NCI-H345 treated with DMSO at 0.1 percent for 48 hours (cell line): ENCODE results near the gene PDGFB.

Source experiments
- DNase-seq: peaks from one replicate; lab custom pipeline; 2025; ENCODE audit not compliant: unreplicated experiment; lab: John Stamatoyannopoulos, UW

Gene PDGFB

DNA sequence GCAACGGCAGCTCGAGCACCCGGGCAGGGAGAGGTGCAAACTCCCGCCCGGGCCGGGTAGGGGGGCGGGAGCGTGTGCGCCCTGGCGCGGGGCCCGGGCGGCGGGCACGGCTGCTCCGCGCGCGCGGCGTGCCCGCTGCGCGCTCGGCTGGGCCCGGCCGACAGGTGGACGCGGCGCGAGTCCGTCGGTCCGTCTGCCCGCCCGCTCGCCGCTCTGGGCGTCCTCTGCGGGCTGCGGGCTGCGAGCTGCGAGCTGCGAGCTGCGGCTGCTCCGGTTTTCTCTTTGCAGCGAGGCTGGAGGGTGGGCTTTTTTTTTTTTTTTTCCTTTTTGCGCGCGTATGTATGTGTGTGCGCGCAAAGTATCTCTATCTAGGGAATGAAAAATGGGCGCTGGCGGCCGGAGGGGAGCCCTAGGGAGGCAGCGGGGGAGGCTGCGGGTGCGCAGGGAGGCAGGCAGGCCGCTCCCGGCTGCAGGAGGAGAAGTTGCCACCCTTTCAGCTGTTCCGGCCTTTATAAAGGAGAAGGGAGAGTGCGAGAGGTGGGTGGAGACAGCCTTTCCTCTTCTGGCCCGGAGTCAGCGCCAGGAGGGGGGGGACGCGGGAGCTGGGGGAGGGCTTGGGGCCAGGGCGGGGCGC is at the start of gene PDGFB:
Gene PDGFB, minus strand, starts transcription at position 487 of the 634 bp plus-strand sequence. CDS start 1,019 bp downstream, outside the sequence.
- no peak for DNase-seq

DNA sequence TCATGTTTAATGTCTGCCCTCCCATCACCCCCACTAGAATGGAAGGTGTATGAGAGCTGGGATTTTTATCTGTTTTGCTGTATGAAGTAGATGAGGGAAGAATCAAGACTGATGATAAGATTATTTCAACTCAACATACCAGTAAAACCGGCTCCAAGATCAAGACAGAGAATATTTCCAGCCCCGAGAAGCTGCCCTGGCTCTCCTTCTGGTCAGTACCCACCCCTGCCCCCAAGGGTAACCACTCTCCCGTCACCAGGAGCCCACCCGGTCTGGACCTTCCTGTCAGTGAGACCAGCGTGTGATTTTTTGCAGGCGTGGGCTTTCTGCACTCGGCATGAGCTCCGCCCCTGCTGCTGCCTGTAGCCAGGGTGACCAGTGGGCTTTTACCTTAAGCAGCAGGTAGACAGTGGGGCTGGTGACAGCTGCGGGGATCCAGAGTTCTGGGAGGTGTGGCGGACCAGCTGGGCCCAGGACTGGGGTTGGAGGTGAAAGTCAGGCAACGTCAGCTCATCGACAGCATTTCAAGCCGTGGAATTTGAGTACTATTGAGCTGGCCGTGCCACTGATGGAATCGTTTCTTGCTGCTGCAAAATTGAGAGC is 49.1 kb upstream of the PDGFB start:
- DNase-seq: no peak

DNA sequence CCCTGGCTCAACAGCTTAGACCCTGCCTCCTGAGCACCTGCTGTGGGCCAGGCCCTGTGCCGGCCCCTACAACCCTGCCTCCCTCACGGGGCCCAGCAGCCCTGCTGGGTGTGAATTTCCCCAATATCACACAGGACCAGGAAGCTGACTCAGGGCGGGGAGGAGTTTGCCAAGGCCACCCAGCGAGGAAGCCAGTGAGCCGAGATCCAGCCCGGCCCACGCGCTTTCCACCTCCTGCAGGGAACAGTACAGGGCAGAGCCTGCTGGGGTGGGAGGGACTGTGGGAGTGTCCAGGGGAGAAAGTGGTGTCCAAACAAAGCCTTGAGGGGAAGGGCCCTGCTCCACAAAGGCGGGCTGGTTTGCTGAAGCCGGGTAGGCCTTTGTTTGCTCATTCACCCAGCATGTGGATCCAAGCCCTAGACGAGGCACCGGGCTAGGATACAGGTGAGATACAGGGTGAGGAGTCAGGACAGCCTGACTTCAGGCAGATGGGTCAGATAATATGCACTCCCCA is 47.8 kb upstream of the PDGFB start:
- no peak for DNase-seq

DNA sequence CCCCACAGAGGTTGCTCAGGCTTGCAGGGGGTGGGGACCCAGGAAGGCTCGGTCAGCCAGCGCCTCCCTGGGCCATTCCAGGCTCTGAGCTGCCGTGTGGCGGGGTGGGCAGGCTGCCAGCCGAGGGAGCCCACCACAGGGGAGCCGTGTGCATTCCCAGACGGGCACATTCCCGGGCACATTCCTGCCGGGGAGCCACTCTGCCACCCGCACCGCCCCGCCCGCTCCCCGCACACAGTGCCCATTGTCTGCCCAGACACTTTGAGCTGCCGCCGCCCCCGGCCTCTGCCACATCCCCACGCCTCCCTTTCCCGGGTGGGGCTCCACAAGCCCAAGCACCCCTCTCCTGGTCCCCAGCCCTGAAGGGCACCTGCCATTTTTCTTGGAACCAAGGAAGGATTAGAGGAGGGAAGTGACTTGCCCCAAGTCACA is 47.3 kb upstream of the PDGFB start:
- DNase-seq: no peak

DNA sequence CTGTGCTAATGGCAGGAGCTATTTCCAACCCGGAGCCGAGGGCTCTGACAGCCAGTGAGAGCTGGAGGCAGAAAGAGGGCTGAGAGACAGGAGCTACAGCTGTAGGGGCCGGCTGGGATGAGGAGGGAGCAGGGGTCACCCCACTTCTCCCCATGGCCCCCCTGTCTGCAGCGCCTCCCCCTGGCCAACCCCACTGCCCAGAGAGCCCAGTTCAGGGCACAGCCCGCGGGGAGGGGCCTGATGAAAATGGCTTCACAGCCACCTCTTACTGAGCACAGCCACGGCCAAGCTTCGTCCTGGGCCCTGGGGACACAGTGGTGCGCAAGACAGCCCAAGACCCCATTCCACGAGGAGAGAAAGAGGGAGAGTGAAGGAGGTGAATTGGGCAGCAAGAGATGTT is 46.7 kb upstream of the PDGFB start:
- no peak for DNase-seq

DNA sequence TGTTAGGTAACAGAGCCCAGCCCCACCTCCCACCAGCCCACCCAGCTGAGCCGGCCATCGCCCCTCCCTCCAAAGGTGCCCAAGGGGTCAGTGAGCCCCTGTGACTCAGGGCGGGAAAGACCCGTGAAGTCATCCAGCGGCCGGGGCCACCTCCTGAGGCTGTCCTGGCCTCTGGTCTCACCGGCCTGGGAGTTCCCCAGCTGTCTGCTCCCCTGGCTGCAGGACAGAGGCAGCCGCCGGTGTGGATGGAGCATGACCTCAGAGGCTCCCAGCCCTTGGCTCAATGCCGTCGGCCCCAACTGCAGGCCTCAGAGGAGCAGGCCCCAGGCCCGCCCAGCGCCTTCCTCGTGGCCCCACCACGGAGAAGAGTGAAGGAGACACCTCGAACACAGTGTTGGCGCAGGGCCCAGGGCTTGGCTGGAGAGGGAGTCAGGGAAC is 46.0 kb upstream of the PDGFB start:
- no peak for DNase-seq

DNA sequence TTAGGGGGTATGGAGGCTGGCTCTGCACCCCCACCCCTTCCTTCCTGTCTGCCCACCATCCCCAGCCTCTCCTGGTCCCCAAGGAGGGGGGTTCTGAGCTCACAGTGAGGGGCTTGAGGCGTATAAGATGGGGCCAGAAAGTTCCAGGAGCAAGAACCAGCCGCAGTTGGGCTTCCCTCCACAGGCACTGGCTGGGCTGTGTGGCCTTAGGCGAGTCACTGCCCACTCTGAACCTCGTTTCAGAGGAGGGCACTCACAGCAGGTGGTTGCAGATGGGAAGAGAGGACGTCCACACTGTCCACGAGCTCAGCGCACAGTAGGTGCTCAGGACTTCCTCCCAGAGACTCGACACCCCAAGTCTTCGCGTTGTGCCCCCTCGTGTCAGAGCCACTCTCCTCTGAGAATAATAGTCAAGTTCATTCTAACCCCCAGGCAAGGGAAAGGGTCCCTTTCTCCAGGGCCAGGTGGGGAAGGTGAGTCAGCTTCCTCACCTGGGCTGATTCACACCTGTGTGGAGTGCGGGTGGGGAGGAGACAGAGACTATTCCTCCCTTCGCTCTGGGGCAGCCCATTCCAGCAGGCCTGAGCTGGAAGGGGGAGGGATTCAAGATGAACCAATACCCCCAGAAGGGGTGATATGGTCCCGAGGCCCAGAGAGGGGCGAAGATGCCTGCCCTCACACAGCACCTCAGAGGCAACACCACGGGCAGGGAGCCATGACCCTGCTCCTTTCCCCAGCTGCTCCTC is 45.4 kb upstream of the PDGFB start:
- DNase-seq: no peak

DNA sequence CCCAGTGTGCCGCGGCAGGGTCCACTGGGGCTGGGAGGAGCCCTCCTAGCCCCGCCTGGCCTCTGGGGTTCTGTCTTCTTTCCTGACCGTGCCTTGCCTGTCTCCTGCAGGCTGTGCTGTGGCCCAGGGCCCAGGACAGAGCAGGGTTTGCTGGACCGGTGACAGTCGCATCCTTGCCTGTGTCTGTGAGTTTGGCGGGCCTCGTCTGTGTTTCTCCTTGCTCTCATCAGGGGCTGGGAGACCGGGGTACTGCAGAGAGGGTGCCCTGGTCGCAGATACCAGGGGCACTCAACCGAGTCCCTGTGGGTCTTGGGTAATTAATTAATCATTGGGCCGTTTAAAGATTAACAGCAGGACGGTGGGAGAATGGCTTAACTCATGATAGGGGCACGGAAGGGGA is 44.8 kb upstream of the PDGFB start:
- DNase-seq: no peak

DNA sequence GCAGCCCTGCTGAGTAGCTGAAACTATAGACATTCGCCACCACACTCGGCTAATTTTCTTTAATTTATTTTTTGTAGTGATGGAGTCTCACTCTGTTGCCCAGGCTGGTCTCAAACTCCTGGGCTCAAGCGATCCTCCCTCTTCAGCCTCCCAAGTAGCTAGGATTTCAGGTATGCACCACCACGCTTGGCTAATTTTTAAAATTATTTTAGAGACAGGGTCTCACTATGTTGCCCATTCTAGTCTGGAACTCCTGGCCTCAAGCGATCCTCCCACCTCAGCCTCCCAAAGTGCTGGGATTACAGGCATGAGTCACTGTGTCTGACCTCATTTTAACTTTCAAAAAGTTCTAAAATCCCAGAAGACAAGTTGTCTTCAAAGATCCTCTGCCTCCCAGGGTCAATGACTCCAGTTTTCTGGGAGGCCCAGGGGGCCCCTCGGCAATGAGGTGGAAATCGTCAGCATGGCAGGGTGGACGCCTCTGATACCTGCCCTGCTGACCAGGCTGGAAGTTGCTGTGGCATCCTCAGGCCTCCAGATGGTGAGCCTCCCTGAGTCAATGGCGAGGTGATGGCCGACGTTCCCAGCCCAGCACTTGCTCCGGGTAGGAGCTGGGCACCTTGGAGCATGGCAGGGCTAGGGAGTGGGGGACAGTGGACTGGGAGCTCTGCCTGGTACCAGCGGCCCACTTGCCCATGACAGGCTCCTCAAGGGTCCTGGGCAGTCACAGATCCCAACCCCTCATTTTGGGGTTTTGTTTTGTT is 43.5 kb upstream of the PDGFB start:
- no peak for DNase-seq

DNA sequence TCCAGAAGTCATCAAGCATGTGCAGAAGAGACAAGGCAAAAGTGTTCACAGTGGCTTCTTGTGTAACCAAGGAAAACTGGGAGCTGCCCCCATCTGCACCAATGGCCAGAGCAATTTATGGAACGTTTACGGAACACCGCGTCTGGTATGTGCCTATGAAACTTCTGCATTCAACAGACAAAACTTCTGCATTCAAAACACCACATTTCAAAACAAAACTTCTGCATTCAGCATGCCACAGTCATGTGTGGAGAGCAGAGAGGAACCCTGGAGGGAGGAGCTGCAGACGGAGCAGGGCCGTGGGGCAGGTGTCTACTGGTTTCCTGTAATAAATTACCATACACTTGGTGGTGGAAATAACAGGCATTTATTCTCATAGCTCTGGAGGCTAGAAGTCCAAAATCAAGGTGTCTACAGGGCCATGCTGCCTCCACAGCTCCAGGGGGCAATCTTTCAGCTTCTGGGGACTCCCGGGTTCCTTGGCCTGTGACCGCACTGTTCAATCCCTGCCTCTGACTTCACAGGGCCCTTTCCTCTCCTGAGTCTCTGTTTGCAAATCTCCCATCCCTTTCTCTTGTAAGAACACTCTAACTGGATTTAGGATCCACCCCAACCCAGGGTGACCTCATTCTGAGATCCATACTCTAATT is 42.4 kb upstream of the PDGFB start:
- no peak for DNase-seq

DNA sequence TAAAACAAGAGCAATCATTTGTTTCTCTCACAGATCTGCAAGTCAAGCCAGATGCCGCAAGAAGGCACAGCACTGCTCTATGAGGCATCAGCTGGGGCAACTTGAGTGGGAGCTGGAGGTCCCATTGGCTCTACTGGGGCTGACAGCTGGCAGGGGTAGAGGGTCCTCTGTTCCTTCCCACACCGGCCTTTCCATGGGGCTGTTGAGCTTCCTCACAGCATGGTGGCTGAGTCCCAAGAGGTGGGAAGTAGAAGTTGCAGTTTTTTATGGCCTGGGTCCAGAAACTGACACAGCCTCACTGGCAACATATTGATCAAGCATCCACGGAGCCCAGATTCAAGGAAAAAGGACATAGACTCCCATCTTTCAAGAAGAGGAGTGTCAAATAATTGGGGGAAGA is 40.2 kb upstream of the PDGFB start:
- no peak for DNase-seq

DNA sequence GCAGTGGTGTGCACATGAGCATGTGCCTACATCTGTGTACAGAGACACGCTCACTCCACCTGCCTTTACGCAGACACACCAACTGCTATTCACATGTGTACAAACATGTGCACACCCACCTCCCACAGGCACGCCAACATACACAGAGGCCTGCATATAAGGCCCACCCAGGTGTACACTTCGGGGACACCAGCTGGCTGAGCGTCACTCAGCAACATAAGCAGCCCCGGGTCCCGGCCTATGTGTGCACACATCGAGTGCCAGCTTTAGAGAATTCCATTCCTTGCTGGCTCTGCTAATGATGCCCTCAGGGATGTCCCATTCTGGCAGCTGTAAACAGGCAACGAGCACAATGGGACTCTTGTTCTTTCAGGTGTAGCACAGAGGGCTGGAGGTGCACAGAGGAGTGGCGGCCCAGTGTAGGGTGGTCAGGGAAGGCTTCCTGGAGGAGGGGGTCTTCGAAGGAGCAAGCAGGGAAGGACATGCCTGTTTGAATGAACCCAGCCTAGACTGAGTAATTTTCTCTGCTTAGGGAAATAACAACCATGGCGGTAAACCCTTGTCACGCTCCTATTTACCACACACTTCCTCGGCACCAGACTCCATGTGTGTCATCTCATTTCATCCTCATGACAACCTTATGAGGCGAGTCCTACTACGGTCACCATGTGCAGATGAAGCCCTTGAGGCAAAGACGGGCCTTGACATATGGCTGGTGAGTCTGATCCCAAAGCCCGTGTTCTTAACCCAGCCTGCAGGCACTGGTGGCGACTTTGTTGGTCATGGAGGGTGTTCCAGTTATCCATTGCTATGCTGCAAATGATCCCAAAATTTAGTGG is 39.6 kb upstream of the PDGFB start:
- DNase-seq: no peak

DNA sequence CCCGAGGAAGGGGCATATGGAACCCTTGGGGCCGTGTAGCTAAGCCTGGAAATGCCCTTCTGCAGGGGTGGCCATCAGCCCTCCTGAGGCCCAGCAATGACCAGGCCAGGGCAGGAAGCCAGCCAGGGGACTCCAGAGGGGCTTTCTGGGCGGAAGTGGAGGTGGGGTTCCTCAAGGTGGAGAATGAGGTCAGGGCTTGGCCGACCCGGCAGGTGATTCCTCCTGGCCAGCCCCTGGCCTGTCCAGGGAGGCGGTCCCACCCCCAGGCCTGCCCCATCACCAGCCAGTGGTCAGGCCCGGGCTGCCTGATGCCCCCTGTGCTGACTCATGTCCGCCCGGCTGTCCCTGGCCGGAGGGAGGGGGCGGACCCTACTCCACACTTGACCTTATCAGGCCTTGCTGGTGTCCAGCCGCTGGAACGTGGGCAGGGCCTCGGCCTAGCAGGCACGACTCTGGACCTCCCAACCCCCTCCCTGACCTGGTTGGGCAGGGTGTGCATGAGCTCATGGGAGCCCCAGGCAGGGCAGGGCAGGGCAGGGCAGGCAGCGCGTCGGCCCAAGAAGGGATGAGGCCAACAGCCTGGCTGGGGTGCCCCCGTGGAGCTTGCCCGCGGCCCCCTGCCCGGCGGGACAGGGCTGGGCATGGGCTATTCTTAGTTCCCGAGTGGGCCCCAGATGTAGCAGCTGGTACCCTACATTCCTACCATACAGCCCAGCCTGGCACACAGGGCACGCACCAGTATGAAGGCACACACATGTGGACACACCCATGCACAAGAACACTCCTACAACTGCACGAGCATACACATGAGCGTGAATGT is 38.8 kb upstream of the PDGFB start:
- no peak for DNase-seq

DNA sequence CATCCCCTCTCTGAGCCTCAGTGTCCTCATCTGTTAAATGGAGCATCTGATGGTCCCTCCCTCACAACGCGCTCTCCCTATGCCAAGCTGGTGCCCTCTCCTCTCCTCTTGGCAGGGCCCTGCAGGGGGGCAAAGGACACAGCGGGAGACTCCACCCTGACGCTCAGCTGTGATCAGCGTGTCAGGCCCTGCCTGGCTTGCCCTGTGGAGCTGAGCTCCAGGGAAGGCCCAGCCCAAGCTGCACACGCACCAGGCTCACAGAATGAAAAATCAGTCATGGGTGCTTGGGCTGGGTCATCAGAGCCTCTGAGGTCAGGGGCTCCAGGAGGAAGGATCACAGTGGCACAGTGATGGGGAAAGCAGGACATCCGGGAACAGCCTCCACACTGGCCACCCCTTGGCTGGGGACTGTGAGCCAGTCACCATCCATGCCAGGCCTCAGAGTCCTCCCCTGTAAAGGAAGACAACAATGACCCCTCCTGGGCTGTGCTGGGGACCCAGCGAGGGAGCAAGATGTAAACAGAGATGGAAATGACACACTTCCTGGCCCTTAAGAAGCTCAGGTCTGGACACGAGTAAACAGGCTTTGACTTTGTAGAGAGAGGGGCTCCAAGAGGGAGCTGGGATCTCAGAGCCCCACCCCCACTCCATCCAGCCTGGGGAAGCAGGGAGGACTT is 38.0 kb upstream of the PDGFB start:
- no peak for DNase-seq

DNA sequence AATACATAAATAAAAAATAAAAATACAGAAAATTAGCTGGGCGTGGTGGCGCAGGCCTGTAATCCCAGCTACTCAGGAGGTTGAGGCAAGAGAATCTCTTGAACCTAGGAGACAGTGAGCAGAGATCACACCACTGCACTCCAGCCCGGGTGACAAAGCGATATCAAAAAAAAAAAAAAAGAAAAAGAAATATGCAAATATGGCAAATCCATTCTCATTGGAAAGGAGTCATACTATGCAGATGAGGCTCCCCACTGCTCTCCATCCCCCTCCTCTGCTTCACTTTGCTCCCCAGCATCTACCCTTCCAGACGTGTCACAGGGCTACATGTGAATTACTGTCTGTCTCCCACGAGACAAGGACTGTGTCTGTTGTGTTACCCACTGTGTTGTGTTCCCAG is 36.3 kb upstream of the PDGFB start:
- no peak for DNase-seq

DNA sequence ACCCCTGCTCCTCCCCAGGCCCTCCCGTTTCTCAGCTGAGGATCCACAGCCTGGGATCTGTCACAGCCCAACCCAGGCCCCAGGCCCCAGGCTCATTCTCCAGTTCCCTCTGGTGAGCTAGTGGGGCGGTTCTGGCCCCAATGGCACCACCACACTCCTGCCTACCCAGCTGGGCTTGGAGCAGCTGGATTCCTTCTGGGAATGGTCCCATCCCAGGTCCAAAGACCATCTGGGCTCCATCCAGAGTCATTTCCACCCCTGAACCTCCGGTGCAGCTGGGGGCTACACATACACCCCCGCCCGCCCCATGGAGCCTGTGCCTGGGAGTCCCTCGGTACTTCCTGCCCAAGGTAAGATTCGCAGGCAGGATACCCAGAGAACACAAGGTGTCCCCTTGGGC is 35.5 kb upstream of the PDGFB start:
- DNase-seq: no peak

DNA sequence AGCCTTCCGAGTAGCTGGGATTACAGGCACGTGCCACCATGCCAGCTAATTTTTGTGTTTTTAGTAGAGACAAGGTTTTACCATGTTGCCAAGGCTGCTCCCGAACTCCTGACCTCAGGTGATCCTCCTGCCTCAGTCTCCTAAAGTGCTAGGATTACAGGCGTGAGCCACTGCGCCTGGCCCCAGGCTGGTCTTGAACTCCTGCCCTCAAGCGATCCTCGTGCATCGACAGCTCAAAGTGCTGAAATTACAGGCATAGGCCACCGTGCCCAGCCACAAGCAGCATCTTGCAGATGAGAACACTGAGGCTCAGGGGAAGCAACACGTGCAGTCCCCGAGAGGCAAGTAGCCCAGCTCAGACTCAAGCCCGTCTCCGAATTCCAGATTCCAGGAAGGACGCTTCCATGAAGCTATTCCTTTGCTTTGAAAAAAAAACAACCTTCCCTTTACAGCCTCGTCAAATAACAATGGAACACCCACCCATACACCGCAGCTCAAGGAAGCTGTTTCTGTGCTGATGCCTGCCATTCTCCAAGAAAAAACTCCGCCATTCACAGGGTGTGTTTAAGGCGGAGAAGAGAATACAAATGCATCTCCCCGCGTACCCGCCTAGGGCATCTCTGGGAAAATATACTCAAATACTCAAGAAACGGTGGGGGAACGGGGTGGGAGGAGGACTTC is 34.5 kb upstream of the PDGFB start:
- no peak for DNase-seq

DNA sequence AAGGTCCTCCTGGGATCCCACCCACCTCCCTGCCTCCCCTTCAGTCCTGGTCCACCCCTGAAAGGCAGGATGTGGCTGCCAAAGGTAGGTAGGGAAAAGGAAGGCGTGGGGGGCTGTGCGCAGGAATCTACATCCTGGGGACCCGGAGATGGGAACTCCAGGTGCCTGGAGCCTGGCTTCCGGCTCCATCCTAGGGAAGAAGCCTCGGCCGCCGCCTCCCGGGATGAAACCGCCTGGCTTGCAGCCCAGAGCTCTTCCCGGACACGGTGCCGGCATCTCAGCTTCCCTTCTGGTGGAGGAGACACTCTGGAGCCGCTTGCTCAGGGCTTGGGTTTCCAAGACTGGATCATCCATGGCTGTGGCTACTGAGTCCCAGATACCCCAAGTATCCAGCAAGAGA is 33.3 kb upstream of the PDGFB start:
- DNase-seq: no peak
